GM18870 (cell line): ENCODE measurements around the gene LYRM4.

Experiments used
- ATAC-seq: cut with Tn5 transposase; IDR thresholded peaks from one replicate; pipeline ENCODE4 v1.9.1; 2021; ENCODE audit warnings: moderate library complexity; ENCODE audit not compliant: unreplicated experiment

The LYRM4 gene

DNA sequence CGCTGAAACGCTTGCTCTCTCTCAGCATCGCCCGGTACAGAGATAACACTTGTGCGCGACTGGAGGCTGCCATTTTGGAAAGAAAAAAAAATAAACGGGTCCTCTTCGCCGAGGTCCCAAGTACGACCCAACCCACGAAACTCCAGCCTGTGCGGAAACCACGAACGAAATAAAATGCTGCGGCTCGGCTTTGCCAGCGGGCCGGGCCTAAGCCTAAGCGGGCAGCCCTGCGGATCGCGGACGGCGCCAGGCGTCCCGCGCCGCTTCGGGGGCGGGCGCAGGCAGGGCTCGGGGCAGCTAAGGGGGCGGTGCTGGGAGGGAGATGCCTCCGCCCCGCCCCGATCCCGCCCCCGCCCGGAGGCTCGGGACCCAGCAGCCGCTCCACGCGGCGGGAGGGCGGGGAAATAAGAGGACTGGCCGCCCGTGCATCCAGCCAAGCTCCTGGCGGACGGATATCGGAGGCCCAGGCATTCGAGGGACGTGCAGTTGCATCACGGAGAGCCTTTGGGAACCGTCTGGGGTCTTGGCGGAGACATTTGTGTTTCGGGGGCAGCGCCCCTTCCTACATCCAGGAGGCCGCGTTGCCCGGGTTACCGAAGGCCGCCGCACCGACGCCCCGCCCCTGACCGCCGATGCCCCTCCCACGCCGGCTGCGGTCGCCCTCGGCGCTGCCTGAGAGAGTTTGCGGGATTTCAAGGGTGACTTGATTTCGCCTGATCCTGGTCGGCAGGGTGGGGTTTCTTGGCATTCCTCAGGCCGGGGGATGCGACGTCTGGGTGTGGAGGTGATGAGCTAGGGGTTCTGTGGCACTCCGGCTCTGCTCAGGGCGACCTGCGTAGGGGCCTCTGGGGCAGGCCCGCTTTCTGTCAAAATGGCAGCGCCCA lies at the start of gene LYRM4, which contains the start of gene FARS2:
Gene LYRM4, minus strand, starts transcription at position 290 of the 884 bp plus-strand sequence. Its CDS starts 217 bp downstream, at position 73.
Gene FARS2, plus strand, starts transcription at position 853 of the 884 bp plus-strand sequence.
- ATAC-seq, result peak; percentile 67

DNA sequence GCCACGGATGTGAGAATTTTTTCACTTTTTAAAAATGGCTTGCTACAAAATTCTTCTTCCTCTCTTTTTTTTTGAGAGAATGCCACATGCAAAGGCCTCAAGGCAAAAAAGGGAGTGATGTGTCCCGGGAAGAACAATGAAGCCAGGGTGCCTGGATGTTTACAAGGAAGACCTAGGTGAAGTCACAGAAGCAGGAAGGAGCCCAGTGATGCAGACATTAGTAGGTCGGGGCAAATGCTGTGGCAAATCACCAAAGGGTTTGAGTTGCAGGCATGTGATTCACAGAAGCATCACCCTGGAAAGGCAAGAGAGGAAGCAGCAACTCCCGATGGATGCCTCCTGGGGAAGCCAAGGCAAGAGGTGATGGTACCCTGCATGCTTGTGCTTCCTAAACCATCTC lies 47.3 kb upstream of the LYRM4 start:
- ATAC-seq, result no peak

- ATAC-seq, result no peak
These were observed 46.3 kb upstream of the LYRM4 start for GRCh38 chr6:5307058-5307457.

DNA sequence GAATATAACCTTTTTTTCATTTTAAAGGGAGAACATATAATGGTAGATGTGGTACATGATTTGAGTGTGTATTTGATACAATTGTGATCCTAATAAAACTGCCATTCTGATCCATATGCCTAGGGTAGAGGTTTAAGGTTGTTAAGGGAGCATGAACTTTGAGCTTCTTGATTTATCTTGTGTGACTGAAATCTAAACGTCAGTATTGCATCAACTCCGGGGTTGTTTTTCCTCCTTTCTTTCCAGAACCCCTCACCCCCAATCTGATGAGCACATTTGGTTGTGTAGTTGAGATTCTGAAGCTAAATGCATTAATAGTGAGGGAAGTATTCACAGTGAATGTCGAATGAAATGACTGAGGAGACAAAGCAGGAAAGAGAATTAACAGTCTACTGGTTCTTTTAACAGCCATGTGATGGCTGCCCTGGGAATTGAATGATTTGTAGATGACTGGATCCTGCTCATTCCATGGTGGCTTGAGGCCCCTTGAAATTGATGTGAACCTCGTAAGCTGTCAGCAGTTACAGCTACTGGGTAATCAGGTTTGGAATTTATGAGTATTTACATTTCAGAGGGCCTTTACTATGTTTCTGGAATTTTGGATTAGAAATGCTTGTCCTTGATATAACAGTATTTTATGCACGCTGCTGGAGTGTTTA lies 45.3 kb upstream of the LYRM4 start:
- ATAC-seq, result no peak

DNA sequence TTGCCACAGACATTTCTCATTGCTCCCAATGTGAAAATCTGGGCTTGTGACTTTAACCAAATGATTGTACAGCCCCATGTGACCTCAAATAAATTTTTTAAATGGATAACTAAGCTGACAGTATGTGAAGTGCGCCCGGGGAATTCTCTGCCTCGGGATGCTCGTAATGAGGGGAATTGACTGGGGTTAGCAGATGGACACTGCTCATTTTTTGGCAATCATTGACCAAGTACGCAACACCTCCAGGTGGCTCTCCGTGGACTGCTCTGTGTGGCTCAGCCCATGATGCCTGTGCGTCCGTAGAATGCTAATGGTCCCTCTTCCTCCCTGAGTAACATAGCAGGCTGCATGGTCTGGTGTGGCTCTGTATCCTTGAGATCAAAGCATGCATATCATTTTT lies 42.9 kb upstream of the LYRM4 start:
- no peak for ATAC-seq

DNA sequence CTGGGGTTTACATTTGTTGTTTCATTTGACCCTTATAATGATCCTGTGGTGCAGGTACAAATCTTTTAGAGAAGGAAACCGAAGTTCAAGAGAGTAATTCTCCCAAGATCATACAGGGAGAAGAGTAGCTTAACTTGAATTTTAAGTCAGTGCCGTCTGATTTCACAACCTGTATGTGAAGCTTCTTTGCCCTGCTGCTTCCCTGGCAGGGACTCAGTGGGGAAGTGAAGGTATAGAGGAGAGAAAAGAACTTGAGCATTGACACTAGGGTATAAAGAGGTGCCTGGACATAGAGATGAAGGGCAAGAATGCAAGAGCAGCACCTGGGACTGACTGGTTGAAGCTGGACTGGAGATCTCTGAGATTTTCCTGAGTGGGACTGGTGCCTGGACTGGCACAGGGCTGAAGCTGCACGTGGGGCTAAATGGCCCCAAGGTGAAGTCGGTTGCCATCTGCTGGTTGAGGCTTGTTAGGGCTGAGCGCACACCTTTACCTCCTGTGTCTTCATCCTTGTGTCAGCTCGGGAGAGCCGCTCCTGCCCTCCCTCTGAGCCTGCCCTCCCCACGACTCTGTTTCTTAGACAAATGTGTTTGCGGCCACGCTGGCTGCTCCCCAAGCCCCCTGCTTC lies 42.4 kb upstream of the LYRM4 start:
- peak; percentile 61 for ATAC-seq

GRCh38 chr6:5302220-5302946 lies 41.6 kb upstream of the LYRM4 start:
- ATAC-seq, result peak; percentile 87

GRCh38 chr6:5300206-5300764 lies 39.5 kb upstream of the LYRM4 start:
- ATAC-seq, result no peak

DNA sequence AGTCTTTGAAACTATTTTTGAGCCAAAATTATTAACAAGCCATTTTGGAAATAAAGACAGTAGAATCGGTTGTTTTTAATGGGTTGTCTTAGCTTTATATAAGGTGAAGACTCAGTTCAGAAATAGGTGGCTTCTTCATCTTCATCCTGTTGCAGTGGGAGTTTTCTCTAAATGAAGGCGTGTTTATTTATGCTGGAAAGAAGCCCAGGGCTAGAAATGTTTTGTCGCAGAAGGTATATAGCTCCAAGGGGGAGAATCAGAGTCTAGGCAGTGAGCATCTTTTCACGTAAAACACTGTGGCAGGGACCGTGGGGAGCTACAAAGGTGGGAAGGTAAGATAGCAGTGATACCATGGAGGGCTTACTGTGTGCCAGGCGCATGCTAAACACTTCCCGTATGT lies 34.9 kb upstream of the LYRM4 start:
- no peak for ATAC-seq

GRCh38 chr6:5294392-5295211 lies 33.9 kb upstream of the LYRM4 start:
- no peak for ATAC-seq

DNA sequence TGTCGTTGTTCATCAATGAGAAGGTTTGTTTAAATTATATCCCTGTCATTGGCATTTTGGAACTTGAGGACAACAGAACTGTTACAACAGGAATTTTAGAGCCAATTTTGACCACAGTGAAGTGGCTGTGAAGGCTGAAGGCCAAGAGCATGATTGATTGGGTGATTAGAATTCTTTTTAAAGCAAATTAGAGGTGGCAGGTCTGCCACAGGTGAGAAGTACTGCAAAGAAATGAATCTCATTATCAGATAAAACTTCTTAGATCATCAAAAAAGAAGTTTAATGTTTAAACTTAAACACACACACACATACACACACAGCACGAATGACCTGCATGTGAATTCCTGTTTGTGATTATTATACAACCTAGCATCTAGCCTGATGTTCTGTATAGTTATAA lies 32.9 kb upstream of the LYRM4 start:
- no peak for ATAC-seq

GRCh38 chr6:5292154-5292553 lies 31.4 kb upstream of the LYRM4 start:
- ATAC-seq, result no peak

DNA sequence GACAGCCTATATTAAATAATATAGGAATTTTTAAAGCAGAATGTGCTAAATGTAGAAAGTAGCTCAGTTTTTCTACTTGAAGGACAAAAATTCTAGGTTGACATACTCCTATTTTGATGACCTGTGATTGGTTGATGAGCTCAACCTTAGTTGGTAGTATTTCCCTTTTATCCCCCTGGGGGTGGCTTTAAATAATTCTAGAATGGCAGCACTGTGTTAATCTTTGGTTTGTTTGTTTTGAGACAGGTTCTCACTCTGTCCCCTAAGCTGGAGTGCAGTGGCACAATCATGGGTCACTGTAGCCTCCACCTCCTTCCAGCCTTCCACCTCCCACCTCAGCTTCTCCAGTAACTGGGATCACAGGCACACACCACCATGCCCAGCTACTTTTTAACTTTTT lies 29.8 kb upstream of the LYRM4 start:
- no peak for ATAC-seq

DNA sequence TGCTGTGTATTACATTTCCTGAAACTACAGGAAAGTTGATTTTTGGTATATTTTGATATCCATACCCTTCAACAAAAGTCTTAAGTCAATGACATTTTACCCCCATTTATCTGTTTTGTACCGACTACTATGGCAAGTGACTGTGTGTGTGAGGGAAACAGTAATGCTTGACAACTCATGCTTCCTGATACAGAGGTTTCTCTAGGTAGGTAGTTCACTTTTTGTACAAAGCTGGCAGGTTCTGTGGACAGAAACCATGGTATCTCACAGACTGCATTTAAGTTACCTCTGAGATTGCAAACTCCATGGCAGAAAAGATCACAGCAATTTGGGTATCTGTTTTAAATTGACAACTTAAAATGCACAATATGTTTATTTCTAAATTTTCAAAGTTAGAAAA lies 29.3 kb upstream of the LYRM4 start:
- no peak for ATAC-seq

DNA sequence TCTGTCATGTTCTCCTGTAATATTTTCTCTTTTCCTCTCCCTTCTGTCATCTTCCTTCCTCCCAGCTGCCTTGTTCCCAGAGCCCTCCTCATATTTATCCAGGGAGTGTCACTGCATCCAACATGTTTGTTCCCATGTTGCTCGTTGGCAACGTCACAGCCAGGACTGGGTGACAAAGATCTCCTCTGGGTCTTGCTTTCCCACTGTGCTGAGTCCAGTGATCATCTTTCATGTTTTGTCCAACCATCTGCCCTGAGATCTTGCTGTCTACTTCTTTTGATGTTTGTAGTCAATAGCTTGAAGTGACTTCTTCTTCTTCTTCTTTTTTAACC lies 27.2 kb upstream of the LYRM4 start:
- no peak for ATAC-seq

- no peak for ATAC-seq
These were observed 26.6 kb upstream of the LYRM4 start for GRCh38 chr6:5287205-5287965.

GRCh38 chr6:5286780-5287179 lies 26.0 kb upstream of the LYRM4 start:
- no peak for ATAC-seq

DNA sequence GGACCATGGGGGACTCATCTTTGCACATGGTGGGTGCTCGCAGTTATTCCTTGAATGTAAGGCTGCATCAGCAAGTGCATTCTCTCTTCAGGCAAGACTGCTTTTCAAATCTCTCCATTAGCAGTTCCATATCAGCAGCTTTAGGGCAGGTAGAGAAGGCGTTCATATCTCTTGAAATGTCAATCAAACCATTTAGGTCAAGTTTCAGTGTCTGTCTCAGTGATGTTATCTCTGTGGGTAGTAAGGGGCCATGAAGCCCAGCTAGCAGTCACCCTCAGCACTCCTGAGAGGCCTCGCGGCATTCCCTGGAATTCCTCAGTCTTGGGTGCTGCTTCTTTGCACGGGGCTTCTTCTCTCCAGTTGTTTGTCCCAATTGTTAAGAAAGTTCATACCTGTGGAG lies 24.8 kb upstream of the LYRM4 start:
- ATAC-seq, result no peak

- no peak for ATAC-seq
These were observed 24.3 kb upstream of the LYRM4 start for GRCh38 chr6:5285081-5285480.
